ENCODE data around the gene CFAP69. TPM values are rescaled to one million over a fixed set of nuclear protein-coding genes. Genes with fewer than 3 reads are reported as not detected.

The CFAP69 gene
- total RNA-seq, 2 experiments from 2014 or later, result not detected

DNA sequence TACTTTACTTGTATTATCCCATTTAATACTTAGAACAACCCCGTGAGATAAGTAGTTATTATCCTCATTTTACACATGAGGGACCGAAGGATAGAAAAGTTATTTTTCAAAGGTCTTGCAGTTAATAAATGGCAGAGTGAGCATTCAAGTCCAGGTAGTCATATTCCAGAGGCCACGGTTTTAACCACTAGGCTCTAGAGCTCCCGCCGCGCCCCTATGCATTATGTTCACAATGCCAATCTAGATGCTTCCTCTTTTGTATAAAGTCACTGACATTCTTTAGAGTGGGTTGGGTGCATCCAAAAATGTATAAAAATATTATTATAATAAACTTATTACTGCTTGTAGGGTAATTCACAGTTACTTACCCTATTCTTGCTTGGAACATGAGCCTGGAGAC, 11.4 kb upstream of the CFAP69 start:
- ATAC-seq (ENCODE audit: poor library complexity), result no peak
- H3K27ac Mint-ChIP-seq, result no peak overlapping the region
- intact Hi-C loops (cut with DNase I, micrococcal nuclease), result no loop called here
- H3K36me3 Mint-ChIP-seq (ENCODE audit: low read depth), result no peaks in the 10 kb centered on the region
- Histone ChIP-seq H3K4me1 (ENCODE audit: insufficient read depth, low read length) (no peaks in the 10 kb centered on the region), H3K27me3 (ENCODE audit: control insufficient read depth in 1 of 2, insufficient read depth in 2 of 2, low read length in 2 of 2) (peaks cover 0 to 6% of the 10 kb centered on the region in 2 experiments), H3K4me3 (ENCODE audit: low read length) (no peak overlapping the region), H3K9me3 (ENCODE audit: control insufficient read depth in 1 of 2, insufficient read depth in 1 of 2, low read length in 2 of 2) (no peaks in the 10 kb centered on the region), H3K27ac (ENCODE audit: low read depth in 1 of 2, low read length in 2 of 2) (no peak overlapping the region), H3K36me3 (ENCODE audit: insufficient read depth, low read length) (no peaks in the 10 kb centered on the region)
- H3K27me3 Mint-ChIP-seq, result peaks cover 20% of the 10 kb centered on the region
- ChIA-PET CTCF (no interaction called here), POLR2A (no interaction called here)
- no peaks in the 10 kb centered on the region for H3K4me1 Mint-ChIP-seq (ENCODE audit: low read depth)
- no peaks in the 10 kb centered on the region for H3K9me3 Mint-ChIP-seq
- TF ChIP-seq, protein P1, sequence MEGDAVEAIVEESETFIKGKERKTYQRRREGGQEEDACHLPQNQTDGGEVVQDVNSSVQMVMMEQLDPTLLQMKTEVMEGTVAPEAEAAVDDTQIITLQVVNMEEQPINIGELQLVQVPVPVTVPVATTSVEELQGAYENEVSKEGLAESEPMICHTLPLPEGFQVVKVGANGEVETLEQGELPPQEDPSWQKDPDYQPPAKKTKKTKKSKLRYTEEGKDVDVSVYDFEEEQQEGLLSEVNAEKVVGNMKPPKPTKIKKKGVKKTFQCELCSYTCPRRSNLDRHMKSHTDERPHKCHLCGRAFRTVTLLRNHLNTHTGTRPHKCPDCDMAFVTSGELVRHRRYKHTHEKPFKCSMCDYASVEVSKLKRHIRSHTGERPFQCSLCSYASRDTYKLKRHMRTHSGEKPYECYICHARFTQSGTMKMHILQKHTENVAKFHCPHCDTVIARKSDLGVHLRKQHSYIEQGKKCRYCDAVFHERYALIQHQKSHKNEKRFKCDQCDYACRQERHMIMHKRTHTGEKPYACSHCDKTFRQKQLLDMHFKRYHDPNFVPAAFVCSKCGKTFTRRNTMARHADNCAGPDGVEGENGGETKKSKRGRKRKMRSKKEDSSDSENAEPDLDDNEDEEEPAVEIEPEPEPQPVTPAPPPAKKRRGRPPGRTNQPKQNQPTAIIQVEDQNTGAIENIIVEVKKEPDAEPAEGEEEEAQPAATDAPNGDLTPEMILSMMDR (IDR thresholded peaks at IDR 0.05), result no peak
- no peak overlapping the region for H3K4me3 Mint-ChIP-seq
- DNase-seq, result no peak

- Histone ChIP-seq H3K4me1 (ENCODE audit: insufficient read depth, low read length) (no peaks in the 10 kb centered on the region), H3K4me3 (ENCODE audit: low read length) (no peak overlapping the region), H3K9me3 (ENCODE audit: control insufficient read depth in 1 of 2, insufficient read depth in 1 of 2, low read length in 2 of 2) (no peaks in the 10 kb centered on the region), H3K27me3 (ENCODE audit: control insufficient read depth in 1 of 2, insufficient read depth in 2 of 2, low read length in 2 of 2) (peaks cover 0 to 6% of the 10 kb centered on the region in 2 experiments), H3K27ac (ENCODE audit: low read depth in 1 of 2, low read length in 2 of 2) (no peak overlapping the region), H3K36me3 (ENCODE audit: insufficient read depth, low read length) (no peaks in the 10 kb centered on the region)
- DNase-seq, result no peak
- Mint-ChIP-seq H3K27ac (no peak overlapping the region), H3K4me1 (ENCODE audit: low read depth) (no peaks in the 10 kb centered on the region), H3K4me3 (no peak overlapping the region), H3K9me3 (no peaks in the 10 kb centered on the region), H3K27me3 (peaks cover 24% of the 10 kb centered on the region), H3K36me3 (ENCODE audit: low read depth) (no peaks in the 10 kb centered on the region)
- TF ChIP-seq, protein P1 (IDR thresholded peaks at IDR 0.05), result no peak
- ChIA-PET CTCF (no interaction called here), POLR2A (no interaction called here)
- intact Hi-C loops (cut with DNase I, micrococcal nuclease), result no loop called here
- no peak for ATAC-seq (ENCODE audit: poor library complexity)
These were observed 8.2 kb upstream of the CFAP69 start for GRCh38 chr7:90236721-90237289.

- no peaks in the 10 kb centered on the region for H3K36me3 Mint-ChIP-seq (ENCODE audit: low read depth)
- Histone ChIP-seq H3K27ac (ENCODE audit: low read depth in 1 of 2, low read length in 2 of 2) (no peak overlapping the region), H3K4me3 (ENCODE audit: low read length) (no peak overlapping the region), H3K36me3 (ENCODE audit: insufficient read depth, low read length) (no peaks in the 10 kb centered on the region), H3K4me1 (ENCODE audit: insufficient read depth, low read length) (no peaks in the 10 kb centered on the region), H3K27me3 (ENCODE audit: control insufficient read depth in 1 of 2, insufficient read depth in 2 of 2, low read length in 2 of 2) (peaks cover 0 to 9% of the 10 kb centered on the region in 2 experiments), H3K9me3 (ENCODE audit: control insufficient read depth in 1 of 2, insufficient read depth in 1 of 2, low read length in 2 of 2) (no peaks in the 10 kb centered on the region)
- peaks cover 29% of the 10 kb centered on the region for H3K27me3 Mint-ChIP-seq
- no peaks in the 10 kb centered on the region for H3K4me1 Mint-ChIP-seq (ENCODE audit: low read depth)
- no peak overlapping the region for H3K27ac Mint-ChIP-seq
- DNase-seq (no peak), ATAC-seq (ENCODE audit: poor library complexity) (no peak)
- TF ChIP-seq, protein P1 (IDR thresholded peaks at IDR 0.05), result no peak
- intact Hi-C loops (cut with DNase I, micrococcal nuclease), result no loop called here
- H3K9me3 Mint-ChIP-seq, result no peaks in the 10 kb centered on the region
- H3K4me3 Mint-ChIP-seq, result no peak overlapping the region
- POLR2A ChIA-PET, result no interaction called here
- CTCF ChIA-PET, result no interaction called here
These were observed 7.0 kb upstream of the CFAP69 start for GRCh38 chr7:90238022-90238421.

Measured in CD4-positive, alpha-beta T cell (primary cell).